ENCODE data around the gene FUT3. TPM values are rescaled to one million over a fixed set of nuclear protein-coding genes. Genes with fewer than 3 reads are reported as not detected.

The FUT3 gene
- total RNA-seq (2011; cell fraction: chromatin; rRNA removed; ENCODE audit: low replicate concordance) = 0.32 TPM in 1 of 2 replicates, not detected in the other
- not detected in 2 replicates for total RNA-seq (2011; cell fraction: nucleolus; rRNA removed)
- total RNA-seq (2011; cell fraction: nucleoplasm; rRNA removed) = not detected in 2 replicates
- total RNA-seq (2014; rRNA removed) = 0.29 TPM in 1 of 2 replicates, not detected in the other
- not detected in 2 replicates for total RNA-seq (2014; rRNA removed; fragmentation: Illumina TruSeq; extraction: Trizol)
- total RNA-seq (2015; rRNA removed; fragmentation: Illumina TruSeq; extraction: Trizol) = not detected in 2 replicates
- 0.09 TPM in 1 of 2 replicates, not detected in the other for total RNA-seq (2021)
- polyA plus RNA-seq (2011; rRNA removed) = not detected in 2 replicates
- not detected in 2 replicates for polyA plus RNA-seq (2011; cell fraction: cytosol; rRNA removed)
- polyA plus RNA-seq (2011; cell fraction: nucleus; rRNA removed) = not detected in 2 replicates
- polyA plus RNA-seq (2012) = 0.32 TPM in 1 of 2 replicates, not detected in the other
- polyA plus RNA-seq (2014; fragmentation: Illumina TruSeq; extraction: Trizol) = not detected in 2 replicates
- polyA plus RNA-seq (2014; fragmentation: Nextera tagmentation; extraction: Ambion mirVana) = not detected
- polyA plus RNA-seq (2014; rRNA removed) = not detected in 2 replicates
- not detected in 2 replicates for polyA minus RNA-seq (2011; rRNA and poly(A)+ RNA removed)
- polyA minus RNA-seq (2011; cell fraction: cytosol; rRNA and poly(A)+ RNA removed) = not detected in 2 replicates
- not detected in 2 replicates for polyA minus RNA-seq (2011; cell fraction: nucleus; rRNA and poly(A)+ RNA removed)
- Bru-seq, nascent RNA = not detected
- percentile 9 among the genes with signal in this experiment for BruChase-seq, experiment 1, labeled RNA remaining after a 2-hour chase
- percentile 24 among the genes with signal in this experiment for BruChase-seq, experiment 2, labeled RNA remaining after a 6-hour chase
- long read RNA-seq, experiment 1 = 0 reads
- long read RNA-seq, experiment 2 = 0 reads
- long read RNA-seq, experiment 3 = 0 reads

GRCh38 chr19:5851302-5851701 is at the start of gene FUT3:
FUT3 (minus strand) TSS chr19:5851449.
- H3K9ac ChIP-seq (ENCODE audit: insufficient read depth in 1 of 2, low read depth in 2 of 2, low read length in 2 of 2) = no peak within 1 kb of the TSS
- no peaks in the 10 kb centered on the region; a peak in 1 of 5 replicates for H3K4me1 ChIP-seq (replicated peaks in 1 of 2; ENCODE audit: control insufficient read depth in 2 of 2, insufficient read depth in 2 of 2, low read length in 2 of 2)
- no TSS peak for BruUV-seq (replicated peaks)
- WGBS (ENCODE audit: insufficient coverage, low coverage, missing lambda C conversion rate) = 15% methylated on average over 8 of the region's 10 CpGs
- in situ Hi-C loops (cut with MboI) (no loop called here), intact Hi-C loops (cut with micrococcal nuclease) (no loop called here)
- H3K4me3 ChIP-seq = no peak within 1 kb of the TSS
- H3K79me2 ChIP-seq (ENCODE audit: control insufficient read depth, insufficient read depth, low read length) = no peaks in the 10 kb centered on the region
- ChIA-PET POLR2A (interaction anchor here (0.6 to 1.8 kb wide), 2 partner anchors 23 to 311 kb away, joined by 4 to 7 read pairs; no protein-coding TSS in a partner anchor), CTCF (ENCODE audit: low intra/inter-chr PET ratio) (no interaction called here)
- no peak within 1 kb of the TSS for H2AFZ ChIP-seq (ENCODE audit: low read depth, low read length)
- TF ChIP-seq ETS1 (conservative IDR thresholded peaks at IDR 0.05; ENCODE audit: control insufficient read depth, low read depth, low read length) = no peak
- 0 out of 2 replicates have a peak, but pooled peaks have one; percentile 39 for TF ChIP-seq ZNF263 (CRISPR knock-in tag; IDR thresholded peaks at IDR 0.05; ENCODE audit: borderline replicate concordance)
- TF ChIP-seq SPI1 (IDR thresholded peaks at IDR 0.05; ENCODE audit: borderline replicate concordance, low read depth, low read length) = peak; percentile 36; the same call in 1 of the 2 replicates
- no peaks in the 10 kb centered on the region for H3K36me3 ChIP-seq (ENCODE audit: control insufficient read depth, insufficient read depth, low read length)
- H4K20me1 ChIP-seq (replicated peaks; ENCODE audit: control insufficient read depth, insufficient read depth, low read length) = 0 out of 2 replicates have a peak, but pooled peaks cover 4% of the 10 kb centered on the region
- DNase-seq (ENCODE audit: extremely low read depth in 1 of 4, low spot score in 3 of 4) = peak in 2 of 4 experiments; percentile 4 to 6
- H3K9me1 ChIP-seq (ENCODE audit: control insufficient read depth, insufficient read depth, low read length) = no peaks in the 10 kb centered on the region
- no peak within 1 kb of the TSS for H3K27ac ChIP-seq (ENCODE audit: extremely low read depth, low read depth, low read length)
- H3K27me3 ChIP-seq (ENCODE audit: control insufficient read depth in 2 of 2, insufficient read depth in 2 of 2, low read length in 2 of 2) = peaks cover 23 to 42% of the 10 kb centered on the region in 2 experiments
- H3K9me3 ChIP-seq (replicated peaks; ENCODE audit: control insufficient read depth, insufficient read depth, low read depth, low read length) = no peaks in the 10 kb centered on the region
- ATAC-seq = peak; percentile 33; the same call in 2 of the 3 replicates
- no peak within 1 kb of the TSS for H3K4me2 ChIP-seq (ENCODE audit: insufficient read depth, low read length)
- FAIRE-seq = no peak

Data from K562 (cell line).